SK-N-SH (cell line): ENCODE measurements around the gene INTS11. TPM values are rescaled to one million over a fixed set of nuclear protein-coding genes. Genes with fewer than 3 reads are reported as not detected.

Source experiments
- CTCF ChIA-PET: fragments of 300-600, 350-600 bp; formaldehyde crosslinking; extraction: SDS; loops from one replicate; lab custom pipeline; 2021; lab: Yijun Ruan, JAX
- POLR2A ChIA-PET: fragments of 350-600 bp; sonication (Branson Sonifier 250); formaldehyde crosslinking; extraction: SDS; loops from one replicate; lab custom pipeline; 2020; ENCODE audit warnings: antibody characterized with exemption, inconsistent platforms; lab: Yijun Ruan, JAX
- DNase-seq: peaks from one replicate; pipeline ENCODE4 v3.0.0; 2012
- H2AFZ ChIP-seq: fragments of 200-600 bp; sonication (generic); 2 replicates; pipeline ENCODE4 v1.8.1; 2016; ENCODE audit warnings: antibody characterized with exemption, mild to moderate bottlenecking, low read depth
- H3F3A ChIP-seq: fragments of 200-600 bp; sonication (generic); replicated peaks from 2 replicates; pipeline ENCODE3; 2016; ENCODE audit warnings: antibody characterized with exemption, mild to moderate bottlenecking; ENCODE audit not compliant: insufficient read depth
- H3K27ac ChIP-seq, 2 experiments: fragments of 200-500 bp in 1 of 2; fragments of 200-600 bp in 1 of 2; sonication (Bioruptor generic) in 1 of 2; sonication (generic), shearing (Covaris generic) in 1 of 2; 2 replicates each; pipeline versions ENCODE4 v1.5.1 to v1.6.1; 2014 to 2016; ENCODE audit warnings: low read depth in 2 of 2, inconsistent platforms in 1 of 2, low read length in 1 of 2, mild to moderate bottlenecking in 1 of 2, mixed read lengths in 1 of 2
- H3K27me3 ChIP-seq: fragments of 200-600 bp; sonication (generic), shearing (Covaris generic); 2 replicates; pipeline ENCODE4 v1.6.1; 2016; ENCODE audit warnings: mixed run types; ENCODE audit not compliant: insufficient read depth
- H3K36me3 ChIP-seq, 2 experiments: fragments of 200-500 bp in 1 of 2; fragments of 200-600 bp in 1 of 2; sonication (Bioruptor generic) in 1 of 2; sonication (generic) in 1 of 2; replicated peaks in 1 of 2; 2 replicates each; pipeline versions ENCODE3 to v1.5.1; 2014 to 2016; ENCODE audit warnings: low read length in 1 of 2, mild to moderate bottlenecking in 1 of 2; ENCODE audit not compliant: insufficient read depth in 2 of 2, control insufficient read depth in 1 of 2
- H3K4me1 ChIP-seq, 2 experiments: fragments of 200-500 bp in 1 of 2; fragments of 200-600 bp in 1 of 2; sonication (Bioruptor generic) in 1 of 2; sonication (generic), shearing (Covaris generic) in 1 of 2; 2 replicates each; pipeline versions ENCODE4 v1.5.1 to v1.6.1; 2014 to 2016; ENCODE audit warnings: low read depth in 1 of 2, low read length in 1 of 2, mixed run types in 1 of 2; ENCODE audit not compliant: insufficient read depth in 2 of 2, control insufficient read depth in 1 of 2
- H3K4me2 ChIP-seq: fragments of 200-600 bp; sonication (generic), shearing (Covaris generic); 2 replicates; pipeline ENCODE4 v1.6.1; 2017; ENCODE audit warnings: mixed run types
- H3K4me3 ChIP-seq, 2 experiments: fragments of 200-500 bp in 1 of 2; fragments of 200-600 bp in 1 of 2; sonication (Bioruptor generic) in 1 of 2; sonication (generic), shearing (Covaris generic) in 1 of 2; 2 replicates each; pipeline versions ENCODE4 v1.5.1 to v1.8.1; 2014 to 2016; ENCODE audit warnings: low read depth in 2 of 2, inconsistent platforms in 1 of 2, low read length in 1 of 2, mild to moderate bottlenecking in 1 of 2, mixed read lengths in 1 of 2, moderate library complexity in 1 of 2
- H3K79me2 ChIP-seq: fragments of 200-600 bp; sonication (generic); 2 replicates; pipeline ENCODE4 v1.8.1; 2017; ENCODE audit warnings: mild to moderate bottlenecking; ENCODE audit not compliant: insufficient read depth
- H3K9ac ChIP-seq: fragments of 200-600 bp; sonication (generic); 2 replicates; pipeline ENCODE4 v1.6.1; 2017; ENCODE audit warnings: mixed run types
- H3K9me2 ChIP-seq: fragments of 200-600 bp; sonication (generic); 2 replicates; pipeline ENCODE4 v1.6.1; 2017; ENCODE audit warnings: mixed run types
- H3K9me3 ChIP-seq: fragments of 200-600 bp; sonication (generic); 2 replicates; pipeline ENCODE4 v1.6.1; 2017; ENCODE audit warnings: mixed run types, mild to moderate bottlenecking, moderate library complexity
- H4K20me1 ChIP-seq: fragments of 200-600 bp; sonication (generic); 2 replicates; pipeline ENCODE4 v1.6.1; 2017; ENCODE audit warnings: mild to moderate bottlenecking, mixed run types; ENCODE audit not compliant: insufficient read depth
- ELF1 ChIP-seq: IDR thresholded peaks from 2 replicates; pipeline ENCODE4 v1.4.0; 2012
- EP300 ChIP-seq, 2 experiments: IDR thresholded peaks; 2 replicates each; pipeline versions ENCODE4 v1.4.0 to v1.6.1; 2012; ENCODE audit warnings: borderline replicate concordance in 1 of 2, low read depth in 1 of 2, low read length in 1 of 2
- FOSL2 ChIP-seq: IDR thresholded peaks from 2 replicates; pipeline ENCODE4 v1.4.0; 2012; ENCODE audit warnings: low read depth, mild to moderate bottlenecking, moderate library complexity, borderline replicate concordance
- FOXJ3 ChIP-seq: sonication (generic); formaldehyde crosslinking; IDR thresholded peaks from 2 replicates; pipeline ENCODE4 v1.5.1; 2020; ENCODE audit warnings: mild to moderate bottlenecking, missing genetic modification reagents
- FOXM1 ChIP-seq: IDR thresholded peaks from 2 replicates; pipeline ENCODE4 v1.4.0; 2012; ENCODE audit warnings: low read depth, mild to moderate bottlenecking
- GABPA ChIP-seq: IDR thresholded peaks from 2 replicates; pipeline ENCODE4 v1.4.0; 2012; ENCODE audit warnings: low read depth, mild to moderate bottlenecking
- GATA2 ChIP-seq: sonication (generic); formaldehyde crosslinking; IDR thresholded peaks from 2 replicates; pipeline ENCODE4 v1.5.0; 2020; ENCODE audit warnings: mild to moderate bottlenecking, missing genetic modification reagents
- JUND ChIP-seq: IDR thresholded peaks from 2 replicates; pipeline ENCODE4 v1.4.0; 2012
- MAX ChIP-seq: IDR thresholded peaks from 2 replicates; pipeline ENCODE4 v1.4.0; 2012; ENCODE audit warnings: low read depth
- MEF2A ChIP-seq: IDR thresholded peaks from 2 replicates; pipeline ENCODE4 v1.4.0; 2012; ENCODE audit warnings: low read depth, borderline replicate concordance
- PBX3 ChIP-seq: IDR thresholded peaks from 2 replicates; pipeline ENCODE4; 2012
- POLR2AphosphoS5 ChIP-seq: IDR thresholded peaks from 2 replicates; pipeline ENCODE4 v1.6.1; 2012; ENCODE audit warnings: low read depth, low read length
- SMC3 ChIP-seq: IDR thresholded peaks from 2 replicates; pipeline ENCODE4 v1.6.1; 2012; ENCODE audit warnings: low read depth, low read length, improper control_type of control experiment
- TEAD4 ChIP-seq: IDR thresholded peaks from 2 replicates; pipeline ENCODE4 v1.4.0; 2012; ENCODE audit warnings: mild to moderate bottlenecking, borderline replicate concordance; ENCODE audit not compliant: insufficient read depth
- USF2 ChIP-seq: fragments of 150-350 bp; IDR thresholded peaks from 2 replicates; pipeline ENCODE4 v1.6.1; 2017; ENCODE audit warnings: antibody characterized with exemption, low read length, low read depth, borderline replicate concordance
- ZBTB33 ChIP-seq: IDR thresholded peaks from 2 replicates; pipeline ENCODE4 v1.4.0; 2012; ENCODE audit warnings: low read depth, borderline replicate concordance
- WGBS: methylation state at CpG from one replicate; pipeline ENCODE4 v1.1.6; 2017; ENCODE audit warnings: low lambda C conversion rate; 5-methylcytosine and 5-hydroxymethylcytosine counted together
- polyA plus RNA-seq, 3 experiments: library from polyadenylated mRNA; depleted of rRNA; stranded (reverse); fragments of >200 nt; gene quantifications; 2 replicates each; pipeline ENCODE4 v1.2.3, GENCODE V29; 2012

INTS11 gene
- polyA plus RNA-seq, 1 of the 3 experiments (the other 2 are of a cell fraction), result 137 TPM

- CTCF ChIA-PET, result interaction anchor here (7.3 kb wide), 1 partner anchor 176 kb away, joined by 131 read pairs; no protein-coding TSS in a partner anchor
Observed at GRCh38 chr1:1296070-1297061, 28.1 kb downstream of the INTS11 start.

GRCh38 chr1:1295154-1295923 lies 29.1 kb downstream of the INTS11 start:
- H3K79me2 ChIP-seq, result no peaks in the 10 kb centered on the region
- CTCF ChIA-PET, result interaction anchor here (0.9 to 7.3 kb wide), 5 partner anchors 8 to 263 kb away, joined by 3 to 131 read pairs (median 4); no protein-coding TSS in a partner anchor

More at GRCh38 chr1:1296070-1297061, 28.1 kb downstream of the INTS11 start:
- Histone ChIP-seq H3F3A (no peaks in the 10 kb centered on the region), H3K9ac (no peak overlapping the region), H2AFZ (no peak overlapping the region), H3K27me3 (no peaks in the 10 kb centered on the region), H3K9me2 (no peaks in the 10 kb centered on the region), H3K79me2 (no peaks in the 10 kb centered on the region), H3K4me2 (no peak overlapping the region), H3K4me3 (no peak overlapping the region), H3K4me1 (peaks cover 0 to 8% of the 10 kb centered on the region in 2 experiments; a peak in 1 of 4 replicates), H3K9me3 (no peaks in the 10 kb centered on the region), H3K36me3 (peaks cover 0 to 21% of the 10 kb centered on the region in 2 experiments), H4K20me1 (peaks cover 4% of the 10 kb centered on the region; the same call in 1 of the 2 replicates), H3K27ac (no peak overlapping the region)
- WGBS, result 95% methylated on average over 41 of the region's 62 CpGs
- POLR2A ChIA-PET, result interaction anchor here (0.6 kb wide), 1 partner anchor 31 kb away, joined by 3 read pairs; no protein-coding TSS in a partner anchor
- TF ChIP-seq GABPA (no peak), JUND (no peak), SMC3 (no peak), FOXJ3 (CRISPR knock-in tag) (no peak)
- DNase-seq, result no peak

More at GRCh38 chr1:1295154-1295923, 29.1 kb downstream of the INTS11 start:
- no peak for TF ChIP-seq ELF1
- no peak for TF ChIP-seq EP300 (IDR thresholded peaks at IDR 0.05; ENCODE audit: borderline replicate concordance in 1 of 2, low read depth in 1 of 2, low read length in 1 of 2)
- no peak for TF ChIP-seq POLR2AphosphoS5
- no peak for TF ChIP-seq TEAD4
- TF ChIP-seq FOXJ3 (CRISPR knock-in tag), result no peak
- TF ChIP-seq FOSL2, result no peak
- no peak for TF ChIP-seq FOXM1
- TF ChIP-seq USF2, result no peak
- no peak for TF ChIP-seq PBX3
- no peak for TF ChIP-seq MEF2A
- TF ChIP-seq GABPA, result no peak
- TF ChIP-seq GATA2, result no peak
- no peak for TF ChIP-seq ZBTB33
- no peak for TF ChIP-seq MAX
- H3K36me3 ChIP-seq, result peaks cover 0 to 21% of the 10 kb centered on the region in 2 experiments
- DNase-seq, result no peak
- no peaks in the 10 kb centered on the region for H3K9me3 ChIP-seq
- H3F3A ChIP-seq, result no peaks in the 10 kb centered on the region
- no peaks in the 10 kb centered on the region for H3K27me3 ChIP-seq
- H3K9ac ChIP-seq, result no peak overlapping the region
- H3K9me2 ChIP-seq, result no peaks in the 10 kb centered on the region
- H4K20me1 ChIP-seq, result peaks cover 3% of the 10 kb centered on the region; the same call in 1 of the 2 replicates
- WGBS, result 96% methylated on average over 19 of the region's 35 CpGs
- peaks cover 0 to 9% of the 10 kb centered on the region in 2 experiments; a peak in 1 of 4 replicates for H3K4me1 ChIP-seq
- H3K4me3 ChIP-seq, result no peak overlapping the region
- POLR2A ChIA-PET, result interaction anchor here (0.6 kb wide), 1 partner anchor 30 kb away, joined by 3 read pairs; no protein-coding TSS in a partner anchor
- H2AFZ ChIP-seq, result no peak overlapping the region
- H3K27ac ChIP-seq, result no peak overlapping the region
- no peak overlapping the region for H3K4me2 ChIP-seq
